ENCODE measurements around the gene LKAAEAR1.
A peak's percentile ranks its signal among the peaks of the same experiment; 100 is the strongest.

Gene LKAAEAR1

GRCh38 chr20:64110411-64111068, 26.3 kb upstream of the LKAAEAR1 start:
- no peak for DNase-seq

GRCh38 chr20:64109831-64110391, 25.7 kb upstream of the LKAAEAR1 start:
- no peak for DNase-seq

DNA sequence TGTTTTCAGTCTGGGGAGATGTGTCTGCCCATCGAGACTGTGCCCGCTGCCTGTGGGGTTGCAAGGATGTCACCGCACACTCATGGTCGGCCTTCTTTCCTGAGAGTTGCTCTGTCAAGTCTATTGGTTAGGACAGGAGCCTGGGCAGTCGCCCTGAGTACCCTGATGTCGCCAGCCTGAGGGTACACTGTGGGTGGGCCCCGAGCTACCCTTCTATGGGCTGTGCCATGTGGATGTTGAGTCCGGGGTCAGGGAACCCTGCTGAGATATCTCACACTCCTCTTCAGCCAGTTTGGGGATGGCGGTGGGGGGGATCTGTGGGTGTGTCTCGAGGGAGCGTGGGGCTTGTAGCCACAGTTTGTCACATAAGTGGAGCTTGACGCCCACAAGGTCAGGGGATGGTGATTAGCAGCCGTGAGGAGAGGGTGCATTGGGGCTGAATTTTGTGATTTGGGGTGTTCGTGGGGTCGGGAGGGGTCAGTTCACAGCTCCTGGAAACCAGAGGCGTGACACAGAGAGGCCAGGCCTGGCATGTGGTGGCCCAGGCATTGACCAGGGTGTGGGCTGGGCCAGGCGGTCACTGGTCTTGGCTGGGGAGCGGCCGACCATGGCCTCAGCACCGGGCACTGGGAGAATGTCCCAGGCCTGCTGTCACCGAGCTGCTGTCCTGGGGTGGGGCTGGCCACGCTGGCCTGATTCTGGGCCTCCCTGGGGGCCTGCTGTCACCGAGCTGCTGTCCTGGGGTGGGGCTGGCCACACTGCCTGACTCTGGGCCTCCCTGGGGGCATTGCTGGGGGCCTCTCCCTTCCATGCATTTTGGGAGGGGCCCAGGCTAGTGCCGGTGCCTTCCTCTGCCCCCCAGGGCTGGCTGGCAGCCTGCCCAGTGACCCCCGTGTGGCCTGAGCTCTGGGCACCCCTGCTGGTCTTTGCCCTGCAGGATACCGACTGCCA, 24.8 kb upstream of the LKAAEAR1 start:
- DNase-seq, result no peak

DNA sequence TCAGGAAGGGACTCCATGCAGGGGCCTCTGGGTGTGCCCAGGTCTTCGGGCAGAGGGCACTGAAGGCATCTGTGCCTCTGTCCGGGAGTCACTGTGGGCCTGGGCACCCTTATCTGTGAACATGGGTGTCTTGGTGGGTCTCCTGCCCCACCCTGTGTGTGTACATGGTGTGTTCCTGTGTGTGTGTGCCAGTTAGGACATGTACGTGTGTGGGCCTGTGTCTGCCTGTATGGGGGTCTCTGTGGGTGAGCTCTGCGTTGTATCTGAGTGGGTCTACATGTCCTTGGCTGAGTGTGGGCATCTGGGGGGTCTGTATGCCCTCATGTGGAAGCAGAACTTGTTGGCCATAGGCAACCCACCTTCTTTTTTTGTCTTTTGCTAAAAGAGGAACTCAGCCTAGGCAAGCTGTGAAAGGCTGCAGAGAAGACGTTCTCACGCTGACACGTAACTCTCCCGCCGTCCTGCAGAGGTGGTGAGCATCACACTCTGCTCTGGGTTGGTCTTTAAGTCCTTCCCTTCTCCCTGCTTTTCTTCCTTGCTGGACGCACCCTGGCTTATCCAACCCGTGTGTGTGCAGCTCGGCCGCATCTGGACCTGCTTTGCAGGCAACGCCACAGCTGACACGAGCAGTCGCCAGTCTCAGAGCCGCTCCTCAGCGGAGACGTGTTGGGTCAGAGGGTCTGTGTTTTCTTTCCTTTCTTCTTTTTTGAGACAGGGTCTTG, 23.7 kb upstream of the LKAAEAR1 start:
- no peak for DNase-seq

DNA sequence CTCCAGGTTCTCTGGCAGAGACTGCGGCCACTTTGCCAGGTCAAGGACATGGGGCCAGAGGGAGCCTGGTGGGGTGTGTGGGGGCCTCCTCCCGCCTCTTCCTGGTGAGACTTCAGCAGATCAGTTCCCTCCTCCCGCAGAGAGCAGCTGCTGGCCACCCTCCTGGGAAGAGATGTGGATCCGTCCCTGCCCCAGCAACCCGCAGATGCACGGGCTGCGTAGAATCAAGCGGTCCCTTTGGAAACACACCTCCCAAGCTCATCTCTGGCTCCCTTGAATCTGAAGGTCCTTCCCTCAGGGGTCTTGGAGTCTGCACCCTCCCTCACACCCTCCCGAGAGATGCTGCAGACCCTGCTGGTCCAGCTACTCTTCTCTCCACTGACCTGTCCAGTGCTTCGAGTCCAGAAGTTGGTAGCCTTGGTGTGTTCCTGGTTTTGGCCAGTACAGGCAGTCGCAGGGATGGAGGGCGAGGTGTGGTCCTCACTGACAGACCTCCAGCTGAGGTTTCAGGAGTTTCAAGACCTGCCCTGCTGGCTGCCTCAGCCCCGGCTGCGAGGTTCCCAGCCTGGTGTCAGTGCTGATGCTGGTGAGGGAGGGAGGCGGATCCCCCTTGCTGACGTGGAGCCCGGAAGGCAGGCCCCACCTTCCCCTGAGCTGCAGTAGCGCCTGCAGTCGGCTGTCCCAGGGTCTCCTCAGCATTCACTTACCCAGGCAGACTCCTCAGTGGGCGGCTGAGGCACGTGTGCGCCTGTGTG, 23.0 kb upstream of the LKAAEAR1 start, which contains the start of gene NPBWR2:
Gene NPBWR2, minus strand, starts transcription at position 585 of the 755 bp plus-strand sequence. CDS start 734 bp downstream, outside the sequence.
- DNase-seq, result no peak

DNA sequence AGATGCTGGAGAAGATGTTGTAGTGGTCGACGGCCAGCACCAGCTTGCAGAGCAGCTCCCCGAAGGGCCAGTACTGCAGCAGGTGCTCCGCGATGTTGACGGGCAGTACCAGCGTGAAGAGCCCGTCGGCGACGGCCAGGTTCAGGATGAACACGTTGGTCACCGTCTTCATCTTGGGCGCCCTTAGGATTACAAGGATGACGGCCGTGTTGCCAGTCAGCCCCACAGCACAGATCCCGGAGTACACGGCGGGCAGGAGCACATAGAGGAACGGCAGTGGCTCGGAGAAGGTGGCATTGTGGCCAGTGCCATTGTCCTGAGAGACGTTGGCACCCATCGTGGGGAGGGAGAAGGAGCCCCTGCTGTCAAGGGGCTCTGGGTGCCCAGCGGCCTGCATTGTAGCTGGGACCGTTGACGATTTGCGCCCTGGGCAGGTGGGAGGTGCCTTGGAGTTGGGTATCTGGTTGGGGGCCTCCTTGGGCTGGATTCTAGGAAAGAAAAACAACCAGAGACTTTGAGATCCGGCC, 22.3 kb upstream of the LKAAEAR1 start:
- no peak for DNase-seq

DNA sequence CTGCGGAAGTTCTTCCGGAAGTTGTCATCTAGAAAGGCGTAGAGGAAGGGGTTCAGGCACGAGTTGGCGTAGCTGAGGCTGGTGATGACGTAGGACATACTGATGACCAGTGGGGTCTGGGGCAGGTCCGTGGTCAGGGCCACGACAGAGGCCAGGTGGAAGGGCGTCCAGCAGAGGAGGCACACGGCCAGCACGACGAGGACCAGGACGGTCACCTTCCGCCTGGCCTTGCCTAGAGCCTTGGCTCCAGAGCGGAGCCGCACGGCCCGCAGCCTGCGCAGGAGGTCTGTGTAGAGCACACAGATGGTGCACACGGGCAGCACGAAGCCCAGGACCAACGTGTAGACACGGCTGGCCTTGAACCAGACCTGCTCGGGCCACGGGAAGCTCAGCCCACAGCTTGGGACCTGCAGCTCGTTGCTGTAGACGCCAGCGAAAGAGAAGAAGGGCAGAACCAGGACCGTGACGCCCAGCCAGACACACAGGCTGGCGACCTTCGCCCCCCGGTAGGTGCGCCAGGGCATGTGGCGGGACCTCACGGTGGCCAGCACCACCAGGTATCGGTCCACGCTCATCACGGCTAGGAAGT, 21.7 kb upstream of the LKAAEAR1 start:
- DNase-seq, result no peak

GRCh38 chr20:64104667-64105451, 20.7 kb upstream of the LKAAEAR1 start:
- no peak for DNase-seq

DNA sequence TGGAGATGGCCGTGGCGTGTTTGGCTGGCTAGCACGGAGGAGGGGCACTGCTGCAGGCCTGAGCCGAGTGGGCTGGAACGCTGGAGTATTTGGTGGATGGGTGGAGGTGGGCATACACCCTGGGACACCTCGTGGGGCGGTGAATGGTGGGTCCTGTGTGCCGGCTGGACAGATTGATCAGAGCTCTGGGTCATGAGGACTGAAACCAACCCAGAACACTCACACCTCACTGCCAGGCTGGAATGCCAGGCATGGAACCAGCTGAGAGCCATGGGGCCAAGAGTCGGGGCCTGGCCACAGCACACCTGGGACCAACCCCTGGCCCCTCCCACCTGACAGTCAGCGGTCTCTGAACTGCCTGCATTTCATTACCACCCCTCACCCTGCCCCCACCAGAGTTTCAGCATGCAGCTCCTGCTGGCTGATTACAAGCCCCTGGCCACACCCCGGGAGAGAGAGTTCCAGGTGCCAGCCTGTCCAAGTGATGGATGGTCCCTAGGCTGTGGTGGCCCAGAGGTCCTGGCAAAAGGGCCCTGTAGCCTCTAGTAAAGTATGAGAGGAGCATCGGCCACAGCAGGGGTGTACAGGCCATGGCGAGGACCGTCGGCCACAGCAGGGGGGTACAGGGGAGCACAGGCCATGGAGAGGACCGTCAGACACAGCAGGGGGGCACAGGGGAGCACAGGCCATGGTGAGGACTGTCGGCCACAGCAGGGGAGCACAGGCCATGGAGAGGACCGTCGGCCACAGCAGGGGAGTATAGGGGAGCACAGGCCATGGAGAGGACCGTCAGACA, 19.9 kb upstream of the LKAAEAR1 start:
- DNase-seq, result no peak

- peak; percentile 18 for DNase-seq
Measured at GRCh38 chr20:64102647-64103354, 18.6 kb upstream of the LKAAEAR1 start.

- DNase-seq, result no peak
Measured at GRCh38 chr20:64101731-64102621, 17.8 kb upstream of the LKAAEAR1 start.

DNA sequence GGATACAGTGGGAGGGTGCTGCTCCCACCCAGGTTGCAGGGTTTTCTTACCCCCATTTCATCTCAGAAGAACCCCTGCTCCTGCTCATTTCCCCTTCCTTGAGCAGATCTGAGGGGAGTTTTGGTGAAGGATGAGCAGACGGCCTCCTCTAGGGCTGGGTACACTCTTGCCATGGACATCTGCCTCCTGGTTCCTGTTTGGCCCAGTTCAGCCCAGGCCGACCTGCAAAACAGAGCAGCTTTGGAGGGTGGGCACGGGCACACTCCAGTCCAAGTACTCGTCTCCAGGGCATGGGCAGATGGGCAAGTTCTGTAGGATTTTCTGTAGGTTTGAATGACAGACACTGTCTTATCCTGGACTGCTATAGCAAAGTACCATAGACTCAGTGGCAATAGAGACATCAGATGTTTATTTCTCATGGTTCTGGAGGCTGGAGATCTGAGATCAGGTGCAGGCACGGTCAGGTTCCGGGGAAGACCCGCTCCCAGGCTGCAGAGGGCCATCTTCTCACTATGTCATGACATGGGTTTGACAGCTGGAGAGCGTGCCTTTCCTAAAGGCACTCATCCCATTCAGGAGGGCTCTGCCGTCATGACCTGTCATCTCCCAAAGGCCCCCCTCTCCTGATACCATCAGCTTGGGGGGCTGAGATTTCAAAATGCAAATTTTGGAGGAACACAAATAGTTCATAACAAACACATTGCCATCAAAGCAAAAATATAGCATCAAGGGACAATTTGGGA, 16.9 kb upstream of the LKAAEAR1 start:
- DNase-seq, result no peak

DNA sequence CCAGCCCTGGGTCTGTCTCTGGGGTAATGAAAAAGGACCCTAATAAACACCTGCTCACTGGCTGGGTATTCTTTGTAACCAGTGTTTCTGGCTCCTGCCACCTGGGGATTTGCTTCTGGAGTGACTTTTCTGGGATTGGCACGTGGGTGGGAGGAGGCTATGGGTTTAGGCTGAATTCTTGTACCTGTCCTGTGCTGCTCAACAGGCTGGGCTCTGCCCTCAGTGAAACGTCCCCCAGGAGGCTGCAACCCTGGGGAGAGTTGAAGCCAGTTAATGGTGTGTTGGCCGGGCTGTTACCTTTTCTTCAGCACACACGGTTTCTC, 16.3 kb upstream of the LKAAEAR1 start:
- DNase-seq, result no peak

DNA sequence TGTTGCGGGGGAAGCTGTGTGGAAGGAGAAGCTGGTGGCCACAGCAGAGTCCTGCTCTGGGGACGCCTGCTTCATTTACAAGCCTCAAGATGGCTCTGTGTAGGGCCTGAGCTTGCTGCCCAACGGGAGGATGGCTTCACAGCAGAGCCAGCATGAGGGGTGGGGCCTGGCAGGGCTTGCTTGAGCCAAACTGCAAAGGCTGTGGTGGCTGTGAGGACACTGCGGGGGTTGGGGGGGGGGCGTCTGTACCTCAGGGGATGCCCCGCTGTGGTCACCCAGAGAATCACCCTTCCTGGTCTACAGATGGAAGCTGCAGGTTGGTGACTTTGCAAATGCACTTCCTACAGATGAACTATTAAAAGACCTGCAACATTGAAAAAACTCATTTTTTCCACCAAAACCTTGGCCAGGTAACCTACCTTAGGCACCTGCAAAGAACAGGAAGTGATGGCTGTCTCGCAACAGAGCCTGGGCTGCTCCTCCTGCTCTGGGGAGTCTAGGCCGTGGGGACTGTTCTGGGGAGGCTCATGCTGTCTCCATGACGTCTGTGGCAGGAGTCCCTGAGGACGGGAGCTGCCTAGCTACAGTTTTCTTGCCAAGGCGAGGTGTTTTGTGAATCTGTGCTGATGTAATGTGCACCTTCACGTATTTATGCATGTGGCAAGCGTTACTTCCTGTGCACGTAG, 15.8 kb upstream of the LKAAEAR1 start:
- DNase-seq, result no peak

- DNase-seq, result no peak
Measured at GRCh38 chr20:64099086-64099786, 15.0 kb upstream of the LKAAEAR1 start.

DNA sequence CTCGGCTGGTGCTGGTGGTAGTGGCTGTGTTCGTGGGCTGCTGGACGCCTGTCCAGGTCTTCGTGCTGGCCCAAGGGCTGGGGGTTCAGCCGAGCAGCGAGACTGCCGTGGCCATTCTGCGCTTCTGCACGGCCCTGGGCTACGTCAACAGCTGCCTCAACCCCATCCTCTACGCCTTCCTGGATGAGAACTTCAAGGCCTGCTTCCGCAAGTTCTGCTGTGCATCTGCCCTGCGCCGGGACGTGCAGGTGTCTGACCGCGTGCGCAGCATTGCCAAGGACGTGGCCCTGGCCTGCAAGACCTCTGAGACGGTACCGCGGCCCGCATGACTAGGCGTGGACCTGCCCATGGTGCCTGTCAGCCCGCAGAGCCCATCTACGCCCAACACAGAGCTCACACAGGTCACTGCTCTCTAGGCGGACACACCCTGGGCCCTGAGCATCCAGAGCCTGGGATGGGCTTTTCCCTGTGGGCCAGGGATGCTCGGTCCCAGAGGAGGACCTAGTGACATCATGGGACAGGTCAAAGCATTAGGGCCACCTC, 14.3 kb upstream of the LKAAEAR1 start:
- no peak for DNase-seq
